ENCODE results near the gene RCAN1. TPM values are rescaled to one million over a fixed set of nuclear protein-coding genes. Genes with fewer than 3 reads are reported as not detected.
"Not testable (repeated sequence)": the region's sequence is repeated elsewhere in the genome, so short reads cannot be mapped to it uniquely, and the experiment has no call there.

Gene RCAN1
- total RNA-seq, 1 donor from 2014 or later = 75.3 TPM

DNA sequence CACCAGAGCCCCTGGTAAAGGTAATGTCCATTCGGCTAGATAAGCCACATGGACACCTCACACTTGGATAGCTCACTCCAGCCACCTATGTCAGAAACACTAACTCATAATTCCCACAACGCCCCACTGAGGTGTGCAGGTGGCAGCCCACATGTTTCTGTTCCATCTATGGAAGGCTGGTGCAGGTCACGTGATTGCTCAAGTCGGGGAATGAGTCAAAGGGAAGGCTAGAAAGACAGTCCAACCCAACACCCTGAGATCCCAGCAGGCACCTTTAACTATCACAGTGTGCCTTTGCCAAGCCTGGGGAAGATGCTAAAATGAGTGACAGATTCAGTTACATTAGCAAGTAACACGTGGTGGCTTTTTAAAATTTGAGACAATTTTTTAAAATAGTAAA lies 57.7 kb downstream of the RCAN1 start:
- intact Hi-C loops (cut with micrococcal nuclease) = no loop called here
- H3K4me3 ChIP-seq = no peak overlapping the region
- TF ChIP-seq, protein P1, sequence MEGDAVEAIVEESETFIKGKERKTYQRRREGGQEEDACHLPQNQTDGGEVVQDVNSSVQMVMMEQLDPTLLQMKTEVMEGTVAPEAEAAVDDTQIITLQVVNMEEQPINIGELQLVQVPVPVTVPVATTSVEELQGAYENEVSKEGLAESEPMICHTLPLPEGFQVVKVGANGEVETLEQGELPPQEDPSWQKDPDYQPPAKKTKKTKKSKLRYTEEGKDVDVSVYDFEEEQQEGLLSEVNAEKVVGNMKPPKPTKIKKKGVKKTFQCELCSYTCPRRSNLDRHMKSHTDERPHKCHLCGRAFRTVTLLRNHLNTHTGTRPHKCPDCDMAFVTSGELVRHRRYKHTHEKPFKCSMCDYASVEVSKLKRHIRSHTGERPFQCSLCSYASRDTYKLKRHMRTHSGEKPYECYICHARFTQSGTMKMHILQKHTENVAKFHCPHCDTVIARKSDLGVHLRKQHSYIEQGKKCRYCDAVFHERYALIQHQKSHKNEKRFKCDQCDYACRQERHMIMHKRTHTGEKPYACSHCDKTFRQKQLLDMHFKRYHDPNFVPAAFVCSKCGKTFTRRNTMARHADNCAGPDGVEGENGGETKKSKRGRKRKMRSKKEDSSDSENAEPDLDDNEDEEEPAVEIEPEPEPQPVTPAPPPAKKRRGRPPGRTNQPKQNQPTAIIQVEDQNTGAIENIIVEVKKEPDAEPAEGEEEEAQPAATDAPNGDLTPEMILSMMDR (IDR thresholded peaks at IDR 0.05; ENCODE audit: borderline replicate concordance) = no peak
- peaks cover 30% of the 10 kb centered on the region for H3K4me1 ChIP-seq
- no peaks in the 10 kb centered on the region for H3K27me3 ChIP-seq (ENCODE audit: low read depth)
- peaks cover 4% of the 10 kb centered on the region for H3K9me3 ChIP-seq (replicated peaks)
- no peak for DNase-seq
- H3K27ac ChIP-seq (replicated peaks) = no peak overlapping the region
- no peaks in the 10 kb centered on the region for H3K36me3 ChIP-seq

DNA sequence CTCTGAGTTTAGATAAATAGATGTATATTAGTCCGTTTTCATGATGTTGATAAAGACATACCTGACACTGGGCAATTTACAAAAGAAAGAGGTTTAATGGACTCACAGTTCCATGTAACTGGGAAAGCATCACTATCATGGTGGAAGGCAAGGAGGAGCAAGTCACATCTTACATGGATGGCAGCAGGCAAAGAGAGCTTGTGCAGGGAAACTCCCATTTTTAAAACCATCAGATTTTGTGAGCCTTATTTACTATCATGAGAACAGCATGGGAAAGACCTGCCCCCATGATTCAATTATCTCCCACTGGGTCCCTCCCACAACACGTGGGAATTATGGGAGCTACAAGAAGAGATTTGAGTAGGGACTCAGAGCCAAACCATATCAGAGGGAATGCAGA lies 60.2 kb downstream of the RCAN1 start:
- DNase-seq; intact Hi-C loops (cut with micrococcal nuclease); H3K27ac ChIP-seq (replicated peaks); H3K36me3 ChIP-seq; H3K4me3 ChIP-seq; H3K27me3 ChIP-seq (ENCODE audit: low read depth); H3K9me3 ChIP-seq (replicated peaks): not testable (repeated sequence)
- H3K4me1 ChIP-seq = peaks cover 39% of the 10 kb centered on the region

DNA sequence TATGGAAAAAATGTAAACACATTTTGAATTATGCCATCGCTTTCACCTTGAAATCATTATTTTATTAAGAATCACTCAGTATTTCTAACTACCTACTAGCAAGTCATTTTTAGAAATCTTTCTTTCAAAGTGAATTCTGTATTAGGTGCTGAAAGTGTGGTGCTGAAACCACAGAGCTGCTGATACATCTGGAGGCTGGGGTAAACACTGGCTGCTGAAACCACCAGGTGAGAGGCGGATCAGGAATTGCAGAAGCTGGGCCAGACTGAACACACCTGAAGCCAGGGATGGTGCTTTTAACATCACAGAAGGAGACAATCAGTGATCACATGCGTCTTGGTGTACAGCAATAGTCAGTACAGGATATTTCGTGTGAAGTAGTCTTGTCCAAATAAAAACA lies 60.7 kb downstream of the RCAN1 start:
- TF ChIP-seq, protein P1 (IDR thresholded peaks at IDR 0.05; ENCODE audit: borderline replicate concordance) = no peak
- intact Hi-C loops (cut with micrococcal nuclease) = no loop called here
- Histone ChIP-seq H3K9me3 (replicated peaks) (peaks cover 4% of the 10 kb centered on the region), H3K27me3 (ENCODE audit: low read depth) (no peaks in the 10 kb centered on the region), H3K4me3 (no peak overlapping the region), H3K27ac (replicated peaks) (no peak overlapping the region), H3K36me3 (no peaks in the 10 kb centered on the region), H3K4me1 (peaks cover 34% of the 10 kb centered on the region)
- no peak for DNase-seq

DNA sequence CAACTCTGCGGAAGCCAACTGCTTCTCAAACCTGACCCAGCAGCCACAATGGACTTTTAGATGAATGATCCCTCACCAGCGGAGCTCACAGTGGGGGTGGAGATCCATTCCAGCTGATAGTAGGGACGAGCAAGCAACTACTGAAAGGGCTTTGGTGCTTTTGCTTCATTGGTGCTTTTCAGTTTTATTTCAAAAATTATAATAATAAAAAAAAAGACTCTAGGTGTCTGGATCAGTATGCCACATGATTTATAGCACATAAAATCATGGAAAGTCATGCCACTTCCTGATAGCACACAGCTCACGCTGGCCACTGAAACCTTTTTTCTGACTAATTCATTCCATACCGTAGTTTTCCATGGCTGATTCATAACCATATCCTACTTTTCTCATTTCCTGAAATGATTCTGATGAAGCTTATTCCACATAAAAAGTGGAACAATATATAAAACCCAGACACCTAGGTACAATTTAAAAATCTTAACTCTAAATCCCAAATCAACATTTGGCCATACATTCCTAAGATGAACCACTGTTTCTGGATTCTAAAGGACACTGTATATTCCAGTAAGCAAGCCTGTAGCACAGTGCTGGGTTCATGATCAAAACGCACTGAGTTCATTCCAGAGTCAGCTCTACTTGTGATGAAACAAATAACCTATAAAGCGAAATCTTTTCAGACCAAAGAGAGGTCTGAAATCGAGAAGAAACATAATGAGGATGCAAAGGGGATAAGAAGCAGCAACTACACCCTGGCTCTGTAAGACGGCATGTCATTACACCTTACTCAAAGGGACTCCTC lies 61.6 kb downstream of the RCAN1 start:
- intact Hi-C loops (cut with micrococcal nuclease) = no loop called here
- H3K4me1 ChIP-seq = peaks cover 26% of the 10 kb centered on the region
- H3K4me3 ChIP-seq = no peak overlapping the region
- no peaks in the 10 kb centered on the region for H3K36me3 ChIP-seq
- H3K27me3 ChIP-seq (ENCODE audit: low read depth) = no peaks in the 10 kb centered on the region
- H3K27ac ChIP-seq (replicated peaks) = no peak overlapping the region
- TF ChIP-seq, protein P1 (IDR thresholded peaks at IDR 0.05; ENCODE audit: borderline replicate concordance) = no peak
- H3K9me3 ChIP-seq (replicated peaks) = peaks cover 4% of the 10 kb centered on the region
- no peak for DNase-seq

DNA sequence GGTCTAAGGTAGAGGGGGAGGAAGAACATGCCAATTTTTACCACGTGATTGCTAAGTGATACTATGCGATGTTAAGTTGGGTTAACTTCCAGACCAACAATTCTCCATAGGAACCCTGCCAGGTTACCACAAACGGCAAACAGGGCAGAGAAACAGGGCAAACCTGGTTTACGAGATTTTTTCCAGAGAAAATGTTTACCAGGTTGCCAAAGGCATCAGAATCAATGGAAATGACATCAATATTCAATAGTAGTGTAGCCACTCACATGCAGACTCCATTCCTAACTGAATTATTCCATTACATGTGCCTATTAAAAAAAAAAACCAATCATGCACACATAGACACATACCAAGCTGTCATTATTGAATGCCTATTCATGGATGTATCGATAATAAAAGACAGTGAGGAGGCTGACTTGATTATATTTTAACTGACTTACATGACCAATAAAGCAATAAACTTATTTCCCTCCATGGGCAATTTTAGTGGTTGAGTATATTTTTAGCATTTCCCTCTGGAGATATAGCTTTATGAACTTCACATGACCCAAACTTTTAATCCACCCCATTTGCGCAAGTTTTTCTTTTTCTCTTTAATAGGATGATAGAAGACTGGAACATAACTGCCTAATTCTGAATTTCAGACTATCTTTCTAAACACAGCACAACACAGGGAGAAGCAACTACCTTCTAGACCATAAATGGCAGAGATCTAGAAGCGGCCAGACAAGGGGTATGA lies 62.4 kb downstream of the RCAN1 start:
- Histone ChIP-seq H3K4me3 (no peak overlapping the region), H3K27ac (replicated peaks) (no peak overlapping the region)

More for the DNA sequence above, 62.4 kb downstream of the RCAN1 start:
- Histone ChIP-seq H3K4me1 (peaks cover 29% of the 10 kb centered on the region), H3K27me3 (ENCODE audit: low read depth) (no peaks in the 10 kb centered on the region), H3K9me3 (replicated peaks) (peaks cover 4% of the 10 kb centered on the region), H3K36me3 (no peaks in the 10 kb centered on the region)
- intact Hi-C loops (cut with micrococcal nuclease) = no loop called here
- DNase-seq = no peak
- TF ChIP-seq, protein P1 (IDR thresholded peaks at IDR 0.05; ENCODE audit: borderline replicate concordance) = no peak

All from left ventricle myocardium inferior (tissue), 1 donor.